BLaER1 treated with 17β-estradiol and CSF1 and Interleukin-3, amounts not matched to agents 10 nM and 100 nM (cell line): ENCODE measurements around the gene COL6A5.

Source experiments
- H3K27ac ChIP-seq, 11 experiments: shearing (Covaris generic); formaldehyde crosslinking; 2 replicates each; pipeline ENCODE4 v1.8.1; 2022
- H3K27me3 ChIP-seq, 11 experiments: shearing (Covaris generic); formaldehyde crosslinking; 2 replicates each; pipeline ENCODE4 v1.8.1; 2022
- H3K36me3 ChIP-seq, 11 experiments: shearing (Covaris generic); formaldehyde crosslinking; 2 replicates each; pipeline ENCODE4 v1.8.1; 2022
- H3K4me1 ChIP-seq, 10 experiments: shearing (Covaris generic); formaldehyde crosslinking; 2 replicates each; pipeline ENCODE4 v1.8.1; 2022
- H3K4me2 ChIP-seq, 11 experiments: shearing (Covaris generic); formaldehyde crosslinking; 2 replicates each; pipeline ENCODE4 v1.8.1; 2022
- H3K4me3 ChIP-seq, 10 experiments: shearing (Covaris generic); formaldehyde crosslinking; 2 replicates each; pipeline ENCODE4 v1.8.1; 2022
- H3K9ac ChIP-seq, 11 experiments: shearing (Covaris generic); formaldehyde crosslinking; 2 replicates each; pipeline ENCODE4 v1.8.1; 2022
- H3K9me3 ChIP-seq, 11 experiments: shearing (Covaris generic); formaldehyde crosslinking; replicated peaks in 1 of 11; 2 replicates each; pipeline ENCODE4 v1.8.1; 2022
- H4K20me1 ChIP-seq, 11 experiments: shearing (Covaris generic); formaldehyde crosslinking; 2 replicates each; pipeline ENCODE4 v1.8.1; 2022
- Cebpa-rat ChIP-seq, 11 experiments: shearing (Covaris generic); IDR thresholded peaks; 2 replicates each; pipeline ENCODE4 v1.8.1; 2022

The COL6A5 gene

DNA sequence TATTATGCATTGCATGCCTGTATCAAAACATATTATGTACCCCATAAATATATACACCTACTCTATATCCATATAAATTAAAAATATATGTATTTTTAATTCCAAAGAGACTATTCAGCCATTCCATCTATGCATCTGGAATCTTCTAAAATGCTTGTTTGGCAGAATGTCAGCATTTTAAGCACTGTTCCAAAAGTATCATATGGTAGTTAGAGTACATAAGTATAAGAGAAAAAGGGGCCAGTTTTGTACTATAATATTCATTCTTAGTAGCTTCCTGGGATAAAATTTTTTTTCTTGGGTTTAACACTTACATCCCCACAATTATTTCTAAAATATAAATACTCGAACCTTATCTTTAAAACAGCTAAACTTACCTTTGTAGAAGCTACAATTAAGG is 111.1 kb downstream of the COL6A5 start:
- peaks cover 0 to 13% (median 5%) of the 10 kb centered on the region in 11 experiments; a peak in 12 of 22 replicates for H3K9me3 ChIP-seq
- no peaks in the 10 kb centered on the region for H4K20me1 ChIP-seq
- no peak overlapping the region for H3K27ac ChIP-seq
- H3K9ac ChIP-seq: no peak overlapping the region
- H3K36me3 ChIP-seq: no peaks in the 10 kb centered on the region
- TF ChIP-seq Cebpa-rat (IDR thresholded peaks at IDR 0.05): no peak
- H3K27me3 ChIP-seq: no peaks in the 10 kb centered on the region
- H3K4me2 ChIP-seq: no peak overlapping the region
- no peaks in the 10 kb centered on the region for H3K4me1 ChIP-seq
- no peak overlapping the region for H3K4me3 ChIP-seq

DNA sequence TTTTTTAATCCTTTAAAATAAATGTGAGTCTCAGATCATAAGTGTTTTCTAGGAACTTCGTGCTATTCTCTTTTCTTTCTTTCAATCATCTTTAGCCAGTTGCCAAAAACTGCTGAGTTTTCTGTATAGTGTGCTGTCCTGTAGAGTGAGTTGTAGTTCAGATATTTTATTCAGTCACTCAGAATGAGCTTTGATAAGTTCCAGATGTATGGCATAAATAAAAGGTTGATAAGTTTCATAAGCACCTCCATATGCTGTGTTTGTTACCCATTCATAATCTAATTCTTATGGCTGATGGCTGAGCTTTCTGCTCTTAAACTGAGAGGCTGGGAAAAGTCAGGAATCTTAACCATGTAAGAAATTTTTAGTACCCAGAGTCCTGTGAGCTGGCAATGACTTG is 112.2 kb downstream of the COL6A5 start:
- Histone ChIP-seq H3K27ac (no peak overlapping the region), H3K27me3 (no peaks in the 10 kb centered on the region), H3K4me2 (no peak overlapping the region), H3K9ac (no peak overlapping the region), H3K36me3 (no peaks in the 10 kb centered on the region), H3K4me1 (no peaks in the 10 kb centered on the region), H3K9me3 (peaks cover 0 to 1% (median 0%) of the 10 kb centered on the region in 11 experiments; a peak in 2 of 22 replicates), H3K4me3 (no peak overlapping the region), H4K20me1 (no peaks in the 10 kb centered on the region)
- TF ChIP-seq Cebpa-rat (IDR thresholded peaks at IDR 0.05): no peak

DNA sequence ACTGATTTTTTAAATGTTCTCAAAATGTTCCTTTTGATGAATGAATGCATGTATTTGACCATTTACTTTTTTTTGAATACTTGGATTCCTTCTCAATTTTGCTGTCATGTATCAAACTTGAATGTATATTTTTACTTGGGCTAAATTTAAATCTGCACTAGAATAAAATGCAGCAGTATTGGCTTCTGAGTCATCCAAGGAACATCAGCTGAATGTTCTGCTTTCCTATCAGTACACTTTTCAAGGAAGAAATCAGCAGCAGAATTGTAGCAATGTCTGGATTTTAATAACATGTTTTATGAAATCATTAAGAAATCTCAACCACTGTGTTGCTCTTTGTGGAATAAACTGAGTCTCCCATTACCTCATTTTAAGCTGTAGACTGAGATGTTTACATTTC is 114.5 kb downstream of the COL6A5 start:
- H3K27me3 ChIP-seq: no peaks in the 10 kb centered on the region
- H3K4me2 ChIP-seq: no peak overlapping the region
- H3K4me3 ChIP-seq: no peak overlapping the region
- no peaks in the 10 kb centered on the region for H4K20me1 ChIP-seq
- TF ChIP-seq Cebpa-rat (IDR thresholded peaks at IDR 0.05): no peak
- H3K9ac ChIP-seq: no peak overlapping the region
- no peaks in the 10 kb centered on the region for H3K4me1 ChIP-seq
- H3K36me3 ChIP-seq: no peaks in the 10 kb centered on the region
- H3K27ac ChIP-seq: no peak overlapping the region
- H3K9me3 ChIP-seq: no peaks in the 10 kb centered on the region

DNA sequence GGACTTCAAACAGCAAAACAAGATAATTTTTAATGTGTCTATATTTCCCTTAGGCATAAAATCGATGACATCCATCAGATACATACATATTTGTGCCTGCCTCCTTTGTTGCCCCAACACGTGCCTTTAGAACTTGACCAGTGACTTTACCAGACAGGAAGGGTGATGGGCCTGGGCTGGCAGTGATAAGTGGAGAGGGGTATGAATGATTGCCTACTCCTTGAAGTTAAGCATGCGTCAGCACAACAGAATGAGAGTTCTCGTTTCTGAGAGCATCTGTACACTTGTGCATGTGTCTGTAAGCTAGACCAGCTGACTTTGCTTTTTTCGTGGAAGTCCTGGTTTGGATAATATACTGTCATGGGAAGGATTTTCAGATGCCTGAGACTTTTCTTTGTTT is 116.6 kb downstream of the COL6A5 start:
- Histone ChIP-seq H3K27ac (no peak overlapping the region), H4K20me1 (no peaks in the 10 kb centered on the region), H3K4me3 (no peak overlapping the region), H3K36me3 (no peaks in the 10 kb centered on the region), H3K4me1 (no peaks in the 10 kb centered on the region), H3K9me3 (no peaks in the 10 kb centered on the region), H3K4me2 (no peak overlapping the region), H3K27me3 (no peaks in the 10 kb centered on the region), H3K9ac (no peak overlapping the region)
- no peak for TF ChIP-seq Cebpa-rat (IDR thresholded peaks at IDR 0.05)

DNA sequence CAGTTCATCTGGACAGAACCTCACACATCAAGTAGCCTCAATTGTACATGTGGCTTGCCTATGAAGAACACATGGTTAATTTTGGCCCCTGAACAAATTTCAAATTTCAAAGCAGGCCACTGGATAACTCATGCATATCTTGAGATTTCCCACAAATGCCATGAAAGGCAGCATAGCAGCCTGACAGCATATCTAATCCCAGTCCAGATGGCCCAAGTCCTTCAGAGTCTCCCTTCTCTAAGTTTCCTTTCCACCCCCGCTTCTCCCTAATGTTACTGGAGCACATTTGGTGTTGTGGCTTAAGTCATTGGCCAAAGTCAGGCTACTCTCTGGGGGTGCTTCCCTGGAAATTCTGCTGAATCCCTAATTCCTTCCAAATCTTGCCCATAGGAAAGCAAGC is 117.7 kb downstream of the COL6A5 start:
- Histone ChIP-seq H3K36me3 (no peaks in the 10 kb centered on the region), H3K9ac (no peak overlapping the region), H3K4me3 (no peak overlapping the region), H3K9me3 (0 out of 22 replicates have a peak, but pooled peaks cover 0 to 6% (median 0%) of the 10 kb centered on the region in 11 experiments), H3K27ac (no peak overlapping the region), H3K27me3 (no peaks in the 10 kb centered on the region), H4K20me1 (no peaks in the 10 kb centered on the region), H3K4me1 (peaks cover 0 to 6% (median 0%) of the 10 kb centered on the region in 10 experiments; a peak in 6 of 20 replicates), H3K4me2 (no peak overlapping the region)
- no peak for TF ChIP-seq Cebpa-rat (IDR thresholded peaks at IDR 0.05)

DNA sequence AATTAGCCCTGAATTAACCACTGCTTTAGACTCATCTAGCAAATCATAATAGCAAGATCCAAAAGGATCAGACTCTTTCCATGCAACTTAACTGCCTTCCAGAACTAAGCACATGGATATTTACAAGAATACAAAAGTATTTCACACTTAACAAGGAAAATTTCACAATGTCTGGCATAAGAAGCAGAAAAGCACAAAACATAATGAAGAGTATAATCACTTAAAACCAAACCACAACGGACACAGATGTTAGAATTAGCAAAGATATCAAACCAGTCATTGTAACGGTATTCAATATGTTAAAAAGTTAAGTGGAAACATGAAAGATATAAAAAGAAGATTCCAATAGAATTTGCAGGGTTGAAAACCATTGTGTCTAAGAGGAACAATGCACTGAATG is 120.0 kb downstream of the COL6A5 start:
- Histone ChIP-seq H3K4me2 (no peak overlapping the region), H3K36me3 (no peaks in the 10 kb centered on the region), H4K20me1 (no peaks in the 10 kb centered on the region), H3K4me1 (peaks cover 0 to 6% (median 0%) of the 10 kb centered on the region in 10 experiments; a peak in 6 of 20 replicates), H3K4me3 (no peak overlapping the region), H3K27ac (no peak overlapping the region), H3K27me3 (no peaks in the 10 kb centered on the region), H3K9ac (no peak overlapping the region), H3K9me3 (0 out of 22 replicates have a peak, but pooled peaks cover 0 to 6% (median 0%) of the 10 kb centered on the region in 11 experiments)
- TF ChIP-seq Cebpa-rat (IDR thresholded peaks at IDR 0.05): no peak

DNA sequence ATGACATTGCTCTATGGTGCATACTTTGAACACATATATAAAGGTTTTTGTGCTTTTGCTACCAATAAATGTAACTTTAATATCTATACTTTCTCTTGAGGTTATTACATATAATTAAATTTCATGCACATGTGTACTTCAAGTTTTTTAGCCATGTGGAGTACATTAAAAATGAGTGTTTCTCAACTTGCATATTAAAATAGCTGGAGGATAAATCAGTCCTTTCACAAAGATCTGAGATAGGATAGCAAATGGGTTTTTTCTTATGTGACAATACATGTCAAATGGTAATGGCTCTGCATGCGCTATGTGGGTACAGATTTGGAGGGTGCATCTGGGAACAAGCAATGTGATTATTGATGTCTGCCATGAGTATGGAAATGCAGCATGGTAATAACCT is 122.8 kb downstream of the COL6A5 start:
- Histone ChIP-seq H3K9ac (no peak overlapping the region), H3K27me3 (no peaks in the 10 kb centered on the region), H3K9me3 (0 out of 22 replicates have a peak, but pooled peaks cover 0 to 6% (median 0%) of the 10 kb centered on the region in 11 experiments), H3K4me3 (no peak overlapping the region), H4K20me1 (no peaks in the 10 kb centered on the region), H3K4me1 (peaks cover 0 to 6% (median 0%) of the 10 kb centered on the region in 10 experiments; a peak in 6 of 20 replicates), H3K36me3 (no peaks in the 10 kb centered on the region), H3K27ac (no peak overlapping the region), H3K4me2 (no peak overlapping the region; a peak in 1 of 22 replicates)
- TF ChIP-seq Cebpa-rat (IDR thresholded peaks at IDR 0.05): no peak

DNA sequence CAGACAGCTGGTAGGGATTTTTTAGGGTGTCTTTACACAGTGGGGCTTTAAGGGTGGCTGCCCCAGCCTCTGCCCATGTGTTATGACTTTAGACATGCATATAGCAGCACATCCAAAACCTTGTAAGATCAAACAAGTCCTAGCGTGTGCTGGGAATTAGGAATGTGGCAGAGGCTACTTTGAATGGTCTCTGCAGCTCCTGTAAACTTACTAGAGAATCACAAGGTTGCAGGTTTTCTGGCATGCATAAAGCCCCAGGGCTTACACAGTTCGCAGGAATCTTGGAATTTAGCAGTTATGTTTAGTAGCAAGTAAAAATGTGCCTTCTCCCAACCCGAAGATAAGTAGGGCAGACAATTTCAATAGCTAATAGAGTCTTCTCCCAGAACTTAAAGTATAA is 124.7 kb downstream of the COL6A5 start:
- Histone ChIP-seq H3K27ac (no peak overlapping the region), H3K36me3 (no peaks in the 10 kb centered on the region), H3K9me3 (peaks cover 0 to 12% (median 0%) of the 10 kb centered on the region in 11 experiments; a peak in 4 of 22 replicates), H3K27me3 (no peaks in the 10 kb centered on the region), H3K9ac (no peak overlapping the region), H3K4me3 (no peak overlapping the region), H4K20me1 (no peaks in the 10 kb centered on the region), H3K4me1 (peaks cover 0 to 6% (median 0%) of the 10 kb centered on the region in 10 experiments; a peak in 6 of 20 replicates), H3K4me2 (no peak overlapping the region)
- no peak for TF ChIP-seq Cebpa-rat (IDR thresholded peaks at IDR 0.05)

DNA sequence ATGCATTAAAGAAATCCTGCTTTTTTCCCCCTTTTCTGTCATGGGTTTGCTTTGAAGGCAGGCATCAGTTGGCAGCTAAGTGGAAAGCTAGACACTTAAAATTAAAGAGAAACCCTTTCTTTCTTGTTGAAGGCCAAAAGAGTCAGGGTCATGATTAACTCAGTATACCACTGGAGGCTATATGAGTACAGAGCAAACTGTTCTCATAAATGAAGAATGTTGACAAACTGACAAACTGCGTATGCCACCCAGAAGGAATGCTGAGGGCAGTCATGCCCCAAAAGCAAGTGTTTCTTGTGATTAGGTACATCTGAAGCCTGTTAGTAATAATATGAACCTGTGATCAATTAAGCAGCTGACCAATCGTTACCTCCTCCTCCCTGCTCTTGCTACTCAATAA is 127.9 kb downstream of the COL6A5 start:
- H3K4me1 ChIP-seq: no peaks in the 10 kb centered on the region
- no peak overlapping the region for H3K4me2 ChIP-seq
- no peak overlapping the region for H3K27ac ChIP-seq
- no peak overlapping the region for H3K4me3 ChIP-seq
- no peaks in the 10 kb centered on the region for H3K27me3 ChIP-seq
- peaks cover 0 to 16% (median 0%) of the 10 kb centered on the region in 11 experiments; a peak in 4 of 22 replicates for H3K9me3 ChIP-seq
- no peaks in the 10 kb centered on the region for H3K36me3 ChIP-seq
- no peaks in the 10 kb centered on the region for H4K20me1 ChIP-seq
- no peak overlapping the region for H3K9ac ChIP-seq
- TF ChIP-seq Cebpa-rat (IDR thresholded peaks at IDR 0.05): no peak

DNA sequence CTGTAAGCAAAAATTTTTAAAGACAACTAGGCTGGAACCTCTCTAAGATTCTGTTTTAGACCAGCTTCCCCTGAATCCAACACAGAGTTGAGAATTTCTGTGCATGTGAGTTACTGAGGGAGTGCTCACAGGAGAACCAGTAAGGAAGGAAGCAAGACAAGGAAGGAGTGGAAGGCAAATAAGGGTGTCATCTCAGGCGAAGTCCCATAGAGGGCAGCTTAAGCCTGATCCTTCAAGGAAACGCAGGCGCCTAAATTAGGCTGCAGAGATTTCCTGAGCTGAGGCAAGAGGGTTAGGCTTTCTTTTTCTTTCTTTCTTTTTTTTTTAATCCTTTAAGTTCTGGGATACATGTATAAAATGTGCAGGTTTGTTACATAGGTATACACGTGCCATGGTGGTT is 135.3 kb downstream of the COL6A5 start:
- Histone ChIP-seq H4K20me1 (no peaks in the 10 kb centered on the region), H3K4me2 (no peak overlapping the region)

More for the DNA sequence above, 135.3 kb downstream of the COL6A5 start:
- Histone ChIP-seq H3K4me3 (no peak overlapping the region), H3K4me1 (no peaks in the 10 kb centered on the region), H3K27me3 (no peaks in the 10 kb centered on the region), H3K9ac (no peak overlapping the region), H3K9me3 (peaks cover 0 to 7% (median 0%) of the 10 kb centered on the region in 11 experiments; a peak in 2 of 22 replicates), H3K36me3 (no peaks in the 10 kb centered on the region), H3K27ac (no peak overlapping the region)
- no peak for TF ChIP-seq Cebpa-rat (IDR thresholded peaks at IDR 0.05)
